HG03432 (cell line): Measurements from ENCODE around the gene ARL6.
"Not testable (repeated sequence)": the region's sequence is repeated elsewhere in the genome, so short reads cannot be mapped to it uniquely, and the experiment has no call there.

ENCODE experiments used
- ATAC-seq: cut with Tn5 transposase; IDR thresholded peaks from one replicate; pipeline ENCODE4 v1.9.1; 2021; ENCODE audit warnings: mild to moderate bottlenecking, moderate library complexity; ENCODE audit not compliant: unreplicated experiment

ARL6 gene

DNA sequence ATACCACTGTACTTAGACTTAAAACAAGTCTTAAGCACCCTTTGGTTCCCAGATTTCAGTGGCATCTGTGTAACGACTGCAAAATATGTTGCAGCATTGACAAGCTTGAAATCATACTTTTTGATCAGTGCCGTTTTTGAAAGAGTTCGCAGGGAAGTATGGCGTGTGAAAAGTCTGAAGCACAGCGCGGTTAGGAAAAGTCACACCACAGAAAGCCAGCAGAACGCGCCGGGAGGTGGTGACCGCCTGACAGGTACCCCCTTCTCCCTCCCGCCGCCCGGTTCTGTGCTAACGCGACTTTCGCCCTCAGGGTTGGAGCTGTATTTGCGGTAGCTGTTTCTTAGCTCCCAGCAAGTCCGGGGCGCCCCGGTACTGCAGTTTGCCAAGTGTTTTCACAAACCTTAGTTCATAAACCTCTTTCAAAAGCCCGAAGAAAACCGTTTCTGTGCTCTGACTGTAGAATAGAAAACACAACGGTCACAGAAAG, 56.8 kb downstream of the ARL6 start:
- peak; percentile 55 for ATAC-seq

GRCh38 chr3:97821774-97822358, 57.3 kb downstream of the ARL6 start, which contains the start of gene CRYBG3:
TSS of gene CRYBG3 (plus strand) at chr3:97822011. CDS start at chr3:97822207, 196 bp downstream.
- ATAC-seq, result peak; percentile 99

DNA sequence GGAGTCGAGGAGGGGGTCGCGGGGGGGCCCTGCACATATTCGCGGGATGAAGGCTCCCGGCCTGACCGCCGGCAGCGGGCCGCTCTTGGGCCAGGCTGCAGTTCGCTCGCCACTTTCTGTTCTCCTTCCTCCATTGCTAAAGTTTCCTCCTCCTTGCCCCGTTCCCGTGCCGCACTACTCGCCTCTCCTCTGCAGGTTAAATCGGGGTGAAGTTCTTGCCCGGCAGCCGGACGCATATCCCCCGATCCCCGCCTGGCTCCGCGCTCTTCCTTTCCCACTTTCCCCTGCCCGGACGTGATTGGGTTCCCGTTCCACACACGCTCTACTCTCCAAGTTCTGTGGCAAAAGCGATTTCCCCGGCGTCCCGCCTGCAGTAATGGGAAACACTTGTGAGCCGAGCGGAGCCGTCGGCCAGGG, 57.8 kb downstream of the ARL6 start:
- peak; percentile 33 for ATAC-seq

- ATAC-seq, result no peak
These were observed 58.8 kb downstream of the ARL6 start for GRCh38 chr3:97823046-97824004.

DNA sequence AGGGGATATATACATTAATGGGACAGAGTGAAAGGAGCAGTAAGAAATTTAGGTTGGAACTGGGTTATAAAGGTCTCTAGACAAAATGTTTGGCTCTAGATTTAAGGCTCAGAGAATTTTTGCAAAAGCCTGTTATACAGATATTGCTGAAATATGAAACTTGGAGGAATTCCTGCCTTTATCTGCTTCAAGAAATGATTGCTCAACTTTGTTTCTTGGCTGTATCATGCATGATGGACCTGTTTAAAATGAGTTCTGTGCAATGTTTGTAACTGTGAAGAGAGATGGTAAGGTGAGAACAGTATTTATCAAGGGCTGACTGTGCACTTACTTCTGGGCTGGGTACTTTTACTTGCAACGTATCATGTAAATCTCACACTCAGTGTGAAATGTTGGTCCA, 60.5 kb downstream of the ARL6 start:
- no peak for ATAC-seq

GRCh38 chr3:97827741-97828471, 63.3 kb downstream of the ARL6 start:
- no peak for ATAC-seq

GRCh38 chr3:97829198-97829597, 64.6 kb downstream of the ARL6 start:
- no peak for ATAC-seq

- no peak for ATAC-seq
These were observed 66.1 kb downstream of the ARL6 start for GRCh38 chr3:97830638-97831037.

- ATAC-seq, result no peak
These were observed 66.6 kb downstream of the ARL6 start for GRCh38 chr3:97831140-97831539.

DNA sequence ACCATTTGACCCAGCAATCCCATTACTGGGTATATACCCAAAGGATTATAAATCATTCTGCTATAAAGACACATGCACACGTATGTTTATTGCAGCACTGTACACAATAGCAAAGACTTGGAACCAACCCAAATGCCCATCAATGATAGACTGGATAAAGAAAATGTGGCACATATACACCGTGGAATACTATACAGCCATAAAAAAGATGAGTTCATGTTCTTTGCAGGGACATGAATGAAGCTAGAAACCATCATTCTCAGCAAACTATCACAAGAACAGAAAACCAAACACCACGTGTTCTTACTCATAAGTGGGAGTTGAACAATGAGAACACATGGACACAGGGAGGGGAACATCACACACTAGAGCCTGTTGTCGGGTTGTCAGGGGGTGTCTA, 68.6 kb downstream of the ARL6 start:
- not testable (repeated sequence) for ATAC-seq

DNA sequence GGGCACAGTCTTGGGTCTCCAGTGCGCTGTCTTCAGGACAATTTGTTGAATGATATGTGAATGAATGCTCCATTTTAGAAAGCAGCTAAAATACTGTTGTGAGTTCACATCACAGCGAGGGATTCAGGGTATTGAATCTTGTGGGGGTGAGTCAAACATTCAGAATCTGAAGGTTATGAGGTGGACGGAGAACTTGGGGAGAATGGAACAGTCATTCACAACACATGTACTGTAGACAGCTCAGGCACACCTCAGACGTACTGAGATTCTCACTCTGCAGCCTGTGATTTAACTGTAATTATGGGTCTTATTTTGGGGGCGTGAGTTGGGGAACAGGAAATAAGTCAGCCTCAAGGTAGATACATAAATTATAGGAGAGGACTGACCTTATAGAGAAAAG, 71.2 kb downstream of the ARL6 start:
- no peak for ATAC-seq

DNA sequence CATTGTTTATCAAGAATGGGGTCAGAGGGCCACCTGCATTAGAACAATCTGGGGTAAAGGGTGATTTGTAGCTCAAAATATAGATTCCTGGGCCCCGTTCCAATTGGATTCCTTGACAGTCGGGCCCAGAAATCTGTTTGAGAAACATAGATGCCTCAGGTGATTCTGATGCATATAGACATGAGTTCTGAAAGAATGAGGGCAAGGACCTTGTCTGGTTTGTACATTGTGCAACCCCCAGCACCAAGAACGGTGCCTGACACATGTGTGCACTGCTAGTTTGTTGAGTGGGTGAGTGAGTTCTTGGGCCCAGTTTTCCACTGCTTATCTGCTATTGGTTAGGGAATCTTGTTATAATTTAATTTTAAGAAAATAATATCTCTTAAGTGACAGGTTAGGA, 73.8 kb downstream of the ARL6 start:
- no peak for ATAC-seq

- ATAC-seq, result no peak
These were observed 75.4 kb downstream of the ARL6 start for GRCh38 chr3:97839944-97840343.

DNA sequence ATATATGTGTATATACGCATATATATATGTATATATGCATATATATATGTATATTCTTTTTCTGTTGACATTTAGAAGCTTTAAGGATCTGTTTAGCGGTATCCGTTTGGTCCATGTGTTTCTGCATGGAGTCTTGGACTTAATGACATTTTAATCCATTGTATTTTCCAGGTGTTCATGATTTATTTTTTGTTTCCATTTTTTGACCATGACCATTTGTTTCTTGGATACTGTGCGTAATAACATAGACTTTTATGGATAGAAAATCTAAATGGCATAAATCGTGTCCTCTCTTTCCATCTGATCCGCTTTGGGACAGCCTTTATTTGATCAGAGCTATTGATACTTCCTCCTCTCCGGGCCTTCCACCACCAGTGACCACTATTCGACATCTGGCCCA, 76.7 kb downstream of the ARL6 start:
- ATAC-seq, result no peak

DNA sequence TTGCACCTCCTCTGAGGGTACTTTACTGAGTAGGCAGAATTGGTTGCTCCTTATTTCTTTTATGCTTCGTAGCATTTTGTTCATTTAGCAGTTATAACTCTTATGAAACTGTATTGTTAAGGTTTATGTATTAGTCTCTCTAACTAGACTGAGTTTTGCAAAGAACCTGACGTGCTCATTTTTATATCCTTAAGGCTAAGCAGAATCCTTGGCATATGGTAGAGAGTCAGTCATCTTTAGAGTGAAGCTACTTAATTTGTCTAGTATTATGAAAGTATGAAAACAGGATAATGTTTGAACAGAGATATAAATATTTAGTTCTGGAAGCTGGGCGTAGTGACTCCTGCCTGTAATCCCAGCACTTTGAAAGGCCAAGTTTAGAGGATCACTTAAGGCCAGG, 77.4 kb downstream of the ARL6 start:
- no peak for ATAC-seq

DNA sequence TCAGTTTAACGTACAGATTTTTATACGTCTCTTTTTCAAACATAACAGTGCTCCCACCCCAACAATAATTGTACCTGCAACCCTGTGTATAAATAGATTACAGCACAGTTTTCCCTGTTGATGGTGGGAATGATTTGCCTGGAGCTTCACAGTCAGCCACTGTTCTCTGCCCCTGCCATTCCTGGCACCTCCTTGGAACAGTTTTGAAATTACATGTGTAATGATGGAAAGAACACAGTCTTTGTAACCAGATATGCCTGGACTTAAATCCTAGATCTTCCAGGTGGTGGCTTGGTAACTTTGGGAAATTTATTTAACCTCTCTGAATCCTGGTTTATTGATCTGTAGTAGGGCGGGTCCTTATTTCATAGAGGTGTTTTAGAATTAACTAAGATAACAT, 84.2 kb downstream of the ARL6 start:
- no peak for ATAC-seq
